HG03442 (cell line): ENCODE data around the gene RAB42.
A peak's percentile ranks its signal among the peaks of the same experiment; 100 is the strongest.
"Not testable (repeated sequence)": the region's sequence is repeated elsewhere in the genome, so short reads cannot be mapped to it uniquely, and the experiment has no call there.

ENCODE experiments used
- ATAC-seq: cut with Tn5 transposase; IDR thresholded peaks from one replicate; pipeline ENCODE4 v1.9.1; 2021; ENCODE audit warnings: mild to moderate bottlenecking, moderate library complexity; ENCODE audit not compliant: unreplicated experiment

RAB42 gene

DNA sequence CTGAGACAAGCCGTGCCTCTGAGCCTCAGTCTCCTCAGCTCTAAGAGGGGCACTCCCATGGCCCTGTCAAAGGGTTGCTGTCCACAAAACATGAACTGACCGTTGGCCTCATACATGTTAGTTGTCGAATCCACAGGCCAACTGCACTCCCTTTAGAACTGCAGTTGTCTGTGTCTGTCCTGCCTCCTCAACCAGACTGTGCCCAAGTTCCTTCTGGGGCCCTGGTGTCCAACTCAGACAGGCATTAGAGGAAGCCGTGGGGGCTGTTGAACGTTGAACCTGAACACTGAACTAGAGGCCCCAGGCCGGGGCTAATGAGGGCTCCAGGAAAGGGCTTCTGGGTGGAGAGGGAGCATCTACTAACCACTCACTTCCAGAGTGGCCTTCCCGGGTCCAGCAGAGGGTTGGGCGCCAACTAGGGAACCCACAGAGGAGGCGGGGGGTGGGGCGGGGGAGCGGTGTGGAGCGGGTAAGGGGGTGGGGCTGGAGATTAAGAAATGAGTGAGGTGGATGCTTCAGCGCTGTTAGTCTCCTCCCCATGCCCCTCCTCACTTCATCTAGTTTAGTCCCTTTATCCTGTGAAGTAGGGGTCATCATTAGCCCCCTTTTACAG lies at the start of gene RAB42:
RAB42 (plus strand) TSS at position 558 of the 613 bp plus-strand sequence. CDS start 247 bp downstream, outside the sequence.
- ATAC-seq: no peak

GRCh38 chr1:28545246-28545628 lies 46.8 kb upstream of the RAB42 start:
- ATAC-seq: no peak

DNA sequence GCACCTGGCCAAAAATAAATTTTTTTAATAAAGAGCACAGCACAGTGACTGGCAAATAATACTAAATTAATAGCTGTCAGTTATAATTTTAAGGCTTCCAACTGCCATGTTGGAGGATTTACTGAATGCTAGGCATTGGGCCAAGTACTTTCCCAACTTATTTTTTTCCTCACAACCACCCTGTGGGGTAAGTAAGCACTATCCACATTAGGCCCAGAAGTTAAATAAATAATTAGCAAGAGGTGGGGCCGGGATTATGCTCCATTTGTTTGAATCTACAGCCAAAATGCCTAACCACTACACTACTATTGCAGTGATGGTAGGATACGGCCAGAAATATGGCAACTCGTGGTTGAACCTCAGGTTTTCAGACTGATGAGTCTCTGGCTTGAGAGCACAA lies 43.7 kb upstream of the RAB42 start:
- no peak for ATAC-seq

DNA sequence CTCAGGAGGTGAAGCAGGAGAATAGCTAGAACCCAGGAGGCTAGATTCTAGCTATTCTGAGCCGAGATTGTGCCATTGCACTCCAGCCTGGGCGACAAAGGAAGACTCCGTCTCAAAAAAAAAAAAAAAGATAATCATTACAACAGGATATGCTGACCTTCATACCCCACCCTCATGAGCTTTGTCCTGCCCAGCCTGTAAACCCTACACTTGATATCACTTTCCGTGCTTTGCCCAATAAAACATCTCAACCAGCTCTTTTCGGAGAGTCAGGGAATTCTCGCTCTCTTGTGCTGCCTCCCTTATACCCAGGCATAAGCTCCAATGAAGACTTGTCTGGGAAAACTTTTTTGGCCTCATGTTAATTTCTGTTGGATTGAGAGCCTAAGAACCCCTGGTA lies 40.7 kb upstream of the RAB42 start:
- no peak for ATAC-seq

DNA sequence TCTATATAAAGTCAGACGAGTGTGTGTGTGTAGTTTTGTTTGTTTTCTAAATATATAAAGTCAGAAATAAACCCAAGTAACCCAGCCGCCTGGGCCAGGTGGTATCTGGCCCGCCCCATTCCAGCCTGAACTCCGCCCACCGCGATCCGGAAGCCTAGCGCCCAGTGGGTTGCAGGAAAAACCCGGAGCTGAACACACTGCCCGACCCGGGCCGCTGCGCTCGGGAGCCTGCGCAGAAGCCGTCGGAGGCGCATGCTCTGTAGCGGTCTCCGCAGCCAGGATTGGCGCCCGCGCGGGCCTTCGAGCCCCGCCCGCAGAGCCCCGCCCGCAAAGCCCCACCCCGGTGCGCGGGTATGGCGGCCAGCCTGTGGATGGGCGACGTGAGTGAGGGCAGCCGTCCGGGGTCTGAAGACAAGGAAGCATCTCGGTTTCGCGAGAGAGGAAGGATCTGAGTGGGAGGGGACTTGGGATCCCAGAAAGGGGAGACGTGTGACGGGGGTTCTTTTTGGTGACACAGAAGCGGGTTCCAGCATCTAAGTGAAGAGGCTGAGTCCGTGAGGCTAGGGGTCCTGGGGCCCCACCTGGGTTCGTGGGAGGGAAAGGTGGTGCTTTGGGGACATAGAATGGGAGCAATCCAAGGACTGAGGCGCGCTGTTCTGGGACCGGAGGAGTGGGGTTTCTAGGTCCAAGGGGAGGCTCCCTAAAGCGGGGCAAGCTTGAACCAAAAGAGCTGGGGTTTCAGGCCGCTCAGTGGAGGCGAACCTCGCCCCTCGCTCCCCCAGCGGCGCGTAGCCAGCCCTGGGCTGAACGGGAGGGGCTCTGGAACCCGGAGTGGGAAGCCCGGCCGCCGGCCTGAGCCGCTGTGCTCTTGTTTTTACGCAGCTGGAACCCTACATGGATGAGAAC lies 39.1 kb upstream of the RAB42 start, which contains the start of gene TRNAU1AP:
TRNAU1AP (plus strand) TSS at position 328 of the 906 bp plus-strand sequence; CDS start at position 354, 26 bp downstream.
- ATAC-seq: peak; percentile 80

DNA sequence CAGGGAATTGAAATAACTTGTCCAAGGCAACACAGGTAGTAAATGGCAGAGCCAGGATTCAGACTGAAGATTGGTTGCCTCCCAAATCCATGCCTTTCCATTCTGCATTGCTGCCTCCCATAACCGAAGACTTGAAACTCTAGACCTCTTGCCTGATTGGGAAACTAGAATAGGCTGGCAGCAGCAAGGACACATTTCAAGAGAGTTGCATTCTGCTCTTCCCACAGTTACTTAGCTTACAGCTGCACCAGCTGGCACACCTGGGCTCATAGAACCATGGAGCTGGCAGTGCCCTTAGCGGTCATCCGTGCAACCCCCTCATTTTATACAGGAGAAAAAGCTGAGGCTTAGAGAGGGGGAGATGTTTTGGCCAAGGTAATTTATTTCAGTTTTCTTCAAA lies 31.2 kb upstream of the RAB42 start:
- no peak for ATAC-seq

DNA sequence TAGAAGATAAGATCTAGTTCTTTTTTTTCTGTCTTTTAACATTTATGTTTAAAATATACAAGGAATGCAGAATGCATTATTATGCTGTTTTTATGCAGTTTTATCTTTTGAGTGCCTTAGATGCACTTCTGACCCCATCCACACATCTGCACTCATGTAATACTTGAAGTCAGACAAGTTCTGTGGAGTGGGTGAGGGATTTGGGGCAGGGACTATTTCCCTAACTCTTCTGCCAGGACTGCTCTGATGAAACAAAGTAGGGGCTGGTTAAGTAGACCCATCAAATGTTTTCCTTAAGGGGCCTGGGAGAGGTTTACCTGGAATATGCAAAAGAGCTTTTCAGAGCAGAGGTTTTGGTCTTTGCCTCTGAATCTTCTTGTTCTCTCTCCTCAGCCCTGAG lies 27.8 kb upstream of the RAB42 start:
- ATAC-seq: no peak

GRCh38 chr1:28565040-28565439 lies 27.0 kb upstream of the RAB42 start:
- ATAC-seq: no peak

- no peak for ATAC-seq
Observed at GRCh38 chr1:28565726-28566125, 26.3 kb upstream of the RAB42 start.

DNA sequence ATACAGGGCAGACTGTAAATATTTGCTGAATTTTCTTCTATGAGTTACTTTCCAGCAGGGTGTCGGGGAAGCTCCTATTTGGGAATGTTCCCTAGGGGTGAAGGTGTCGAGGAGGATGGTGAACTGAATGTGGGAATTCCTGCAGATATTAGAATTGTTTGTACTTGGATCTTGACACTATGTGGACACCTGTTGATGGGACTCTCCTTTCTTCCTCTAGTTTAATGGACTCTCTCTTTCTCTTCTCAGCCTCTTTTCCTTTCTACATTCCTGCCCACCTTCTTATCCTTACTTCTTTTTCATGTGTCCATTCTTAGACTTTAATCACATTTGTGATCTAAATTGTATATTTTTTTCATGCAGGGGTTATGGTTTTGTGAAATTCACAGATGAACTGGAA lies 25.1 kb upstream of the RAB42 start:
- ATAC-seq: no peak

DNA sequence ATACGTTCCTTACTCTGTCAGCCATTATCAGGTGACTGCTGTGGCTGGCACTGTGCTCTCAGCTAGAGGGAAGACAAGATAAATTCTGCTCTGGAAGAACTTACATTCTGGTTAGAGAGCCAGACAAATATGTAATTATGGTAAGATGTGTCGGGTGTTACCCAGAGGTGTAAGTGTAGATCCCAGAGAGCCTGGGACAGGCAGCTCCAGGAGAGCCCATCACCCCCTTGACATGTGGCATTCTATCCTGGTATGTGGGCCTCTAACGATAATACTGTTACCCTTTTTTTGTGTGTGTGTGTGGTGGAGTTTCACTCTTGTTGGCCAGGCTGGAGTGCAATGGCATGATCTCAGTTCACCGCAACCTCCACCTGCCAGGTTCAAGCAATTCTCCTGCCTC lies 20.2 kb upstream of the RAB42 start:
- no peak for ATAC-seq

GRCh38 chr1:28572891-28573290 lies 19.2 kb upstream of the RAB42 start:
- not testable (repeated sequence) for ATAC-seq

GRCh38 chr1:28573564-28573963 lies 18.5 kb upstream of the RAB42 start:
- no peak for ATAC-seq

GRCh38 chr1:28577052-28577678 lies 14.9 kb upstream of the RAB42 start:
- no peak for ATAC-seq

DNA sequence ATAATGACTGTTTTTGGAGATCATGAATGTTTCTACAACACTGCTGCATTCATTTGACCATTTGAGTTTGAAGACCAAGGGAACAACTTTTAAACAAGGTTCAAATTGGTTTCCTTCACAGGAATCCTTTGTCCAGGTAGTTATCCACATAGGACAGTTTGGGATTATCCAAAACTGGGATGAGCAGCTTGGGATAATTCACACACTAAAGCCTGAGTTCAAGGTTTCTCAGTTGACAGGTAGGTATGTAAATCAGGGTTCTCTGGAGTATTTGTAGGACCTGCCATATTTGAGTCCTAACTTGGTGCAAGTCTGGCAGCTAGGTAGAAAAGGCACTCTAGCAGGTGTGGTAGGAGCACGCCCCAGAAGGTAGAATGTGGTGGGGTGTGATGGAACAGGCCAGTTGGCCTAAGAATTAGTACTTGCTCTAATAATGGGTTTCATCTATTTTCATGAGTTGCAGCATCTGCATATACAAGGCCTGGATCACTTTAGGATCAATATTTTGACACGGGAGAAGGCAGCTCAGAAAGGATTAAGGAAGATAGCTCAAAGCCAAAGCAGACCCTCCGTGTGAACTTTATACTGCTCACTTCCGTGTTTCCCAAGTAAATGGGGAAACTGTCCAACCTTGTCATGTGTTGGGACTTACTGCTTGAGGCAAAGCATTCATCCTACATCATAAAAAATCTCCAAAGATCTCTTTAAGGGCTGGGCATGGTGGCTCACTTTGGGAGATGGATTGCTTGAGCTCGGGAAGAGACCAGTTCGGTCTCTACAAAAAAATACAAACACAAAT lies 14.1 kb upstream of the RAB42 start:
- ATAC-seq: no peak

DNA sequence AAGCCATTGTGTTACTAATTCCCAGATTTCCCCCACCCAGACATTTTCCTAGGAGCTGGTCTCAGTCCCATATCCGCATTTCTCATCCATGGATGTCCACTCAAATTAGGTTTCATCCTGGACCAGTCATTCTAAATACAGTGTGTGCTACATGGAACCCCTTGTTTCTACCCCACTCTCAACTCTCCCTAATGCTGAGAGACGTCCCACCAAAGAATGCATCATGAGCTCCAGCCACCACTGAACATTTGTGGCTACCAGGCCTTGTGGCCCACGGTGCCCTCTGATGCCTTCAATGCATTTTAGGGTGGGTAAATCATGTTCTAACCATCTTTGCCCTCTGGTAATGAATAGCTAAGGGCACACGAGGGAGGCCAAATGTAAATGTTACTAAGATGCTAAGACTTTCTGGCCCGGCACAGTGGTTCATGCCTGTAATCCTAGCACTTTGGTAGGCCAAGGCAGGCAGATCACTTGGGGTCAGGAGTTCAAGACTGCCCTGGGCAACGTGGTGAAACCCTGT lies 13.3 kb upstream of the RAB42 start:
- no peak for ATAC-seq

DNA sequence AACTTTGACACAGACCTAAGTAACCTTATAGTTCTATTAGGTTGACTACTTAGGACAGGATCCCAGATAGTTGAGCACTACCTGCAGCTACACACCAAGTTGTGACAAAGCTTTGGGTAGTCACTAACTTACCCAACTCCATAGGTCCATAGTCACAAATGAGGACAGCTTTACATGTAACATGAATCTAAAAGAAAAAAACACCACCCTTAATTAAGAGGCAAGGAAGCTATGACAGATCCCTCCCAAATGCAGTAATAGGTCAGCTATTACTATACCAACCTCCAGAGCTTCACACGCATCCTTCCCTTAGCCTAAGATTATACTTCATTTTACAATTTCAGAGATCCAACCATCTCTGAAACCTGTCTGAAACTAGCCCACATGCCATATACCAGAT lies 12.7 kb upstream of the RAB42 start:
- ATAC-seq: no peak

- ATAC-seq: peak; percentile 12
Observed at GRCh38 chr1:28580722-28581530, 11.1 kb upstream of the RAB42 start.

DNA sequence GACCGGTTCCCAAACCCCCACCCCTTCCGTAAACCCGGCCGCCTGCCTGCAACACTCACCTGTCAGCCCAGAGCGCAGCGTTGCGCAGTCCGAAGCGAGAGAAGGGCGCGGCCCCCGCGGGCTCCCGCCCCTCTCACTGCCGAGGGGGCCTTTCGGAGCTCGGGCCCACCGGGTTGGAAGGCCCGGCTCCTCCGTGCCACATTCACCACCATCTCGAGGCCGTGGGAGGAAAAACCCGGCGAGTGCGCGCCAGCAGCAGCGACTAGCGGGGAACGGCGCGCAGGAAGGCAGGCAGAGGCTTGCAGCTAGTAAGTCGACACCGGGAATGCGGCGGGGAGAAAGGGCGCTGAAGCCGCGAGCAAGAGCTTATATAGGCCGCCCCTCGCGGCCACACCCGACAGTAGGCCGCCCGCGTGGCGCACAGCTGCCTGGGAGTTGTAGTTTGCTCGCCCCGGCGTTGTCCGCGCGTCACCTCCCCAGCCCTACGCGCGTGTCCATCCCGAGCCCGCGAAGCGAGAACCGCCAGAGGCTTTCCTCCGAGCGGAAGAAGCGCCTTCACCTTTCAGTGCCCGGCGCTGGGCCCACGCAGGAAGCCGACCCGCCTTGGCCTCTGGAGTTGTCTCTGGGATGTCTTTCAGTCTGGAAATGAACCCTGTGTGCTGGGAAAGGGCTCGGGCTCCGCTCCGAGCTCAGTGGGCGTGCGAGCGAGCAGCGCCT lies 10.4 kb upstream of the RAB42 start:
- ATAC-seq: peak; percentile 86
